ENCODE results near the gene PRKAB1.

The PRKAB1 gene

DNA sequence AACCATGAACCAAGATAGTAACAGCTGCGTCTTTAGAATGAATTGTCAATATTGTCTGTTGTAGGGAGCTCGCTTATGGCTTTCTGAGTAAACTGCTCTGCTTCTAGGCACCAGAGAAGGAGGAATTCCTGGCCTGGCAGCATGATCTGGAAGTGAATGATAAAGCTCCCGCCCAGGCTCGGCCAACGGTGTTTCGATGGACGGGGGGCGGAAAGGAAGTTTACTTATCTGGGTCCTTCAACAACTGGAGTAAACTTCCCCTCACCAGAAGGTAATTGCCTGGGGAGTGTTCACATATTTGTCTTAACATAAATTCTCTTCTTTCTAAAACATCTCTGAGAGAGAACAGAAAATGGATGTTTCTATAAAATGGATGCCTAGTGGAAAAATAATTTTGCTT lies 4.3 kb downstream of the PRKAB1 start:
- peaks cover 67% of the 10 kb centered on the region for H3K4me1 Mint-ChIP-seq
- no peaks in the 10 kb centered on the region for H3K9me3 Mint-ChIP-seq
- DNase-seq (no peak), ATAC-seq (no peak)
- H3K27ac Mint-ChIP-seq, result peak overlapping the region; percentile 87
- H3K27me3 Mint-ChIP-seq, result no peaks in the 10 kb centered on the region
- H3K4me3 Mint-ChIP-seq, result no peak overlapping the region
- peaks cover 75% of the 10 kb centered on the region for H3K36me3 Mint-ChIP-seq (ENCODE audit: low read depth)

DNA sequence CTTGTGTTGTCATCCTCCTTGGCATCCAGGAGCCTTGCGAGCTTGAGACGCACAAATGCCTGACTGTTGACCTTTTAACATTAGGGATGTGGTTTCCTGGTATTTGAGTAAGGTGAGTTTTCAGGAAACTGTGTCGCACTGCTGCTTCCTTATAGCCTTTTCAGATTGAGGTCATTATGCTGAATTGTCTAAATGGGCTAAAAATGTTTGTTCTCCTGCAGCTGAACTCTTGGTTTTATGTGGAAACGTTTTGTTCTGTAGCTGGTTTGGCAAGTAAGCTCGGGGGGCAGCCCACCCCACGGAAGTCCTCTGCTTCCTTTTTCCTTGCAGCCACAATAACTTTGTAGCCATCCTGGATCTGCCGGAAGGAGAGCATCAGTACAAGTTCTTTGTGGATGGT lies 5.7 kb downstream of the PRKAB1 start:
- peak; percentile 62 for ATAC-seq
- H3K27me3 Mint-ChIP-seq, result no peaks in the 10 kb centered on the region

GRCh38 chr12:119674560-119674959 lies 6.6 kb downstream of the PRKAB1 start:
- H3K4me3 Mint-ChIP-seq, result no peak overlapping the region
- ATAC-seq (peak; percentile 42), DNase-seq (no peak)
- no peaks in the 10 kb centered on the region for H3K27me3 Mint-ChIP-seq
- H3K27ac Mint-ChIP-seq, result peak overlapping the region; percentile 87
- no peaks in the 10 kb centered on the region for H3K9me3 Mint-ChIP-seq
- H3K4me1 Mint-ChIP-seq, result peaks cover 55% of the 10 kb centered on the region
- H3K36me3 Mint-ChIP-seq (ENCODE audit: low read depth), result peaks cover 84% of the 10 kb centered on the region

More for the DNA sequence above, 5.7 kb downstream of the PRKAB1 start:
- Mint-ChIP-seq H3K36me3 (ENCODE audit: low read depth) (peaks cover 79% of the 10 kb centered on the region), H3K27ac (peak overlapping the region; percentile 87), H3K9me3 (no peaks in the 10 kb centered on the region), H3K4me3 (peak overlapping the region; percentile 45), H3K4me1 (peaks cover 59% of the 10 kb centered on the region)
- no peak for DNase-seq

- H3K9me3 Mint-ChIP-seq, result no peaks in the 10 kb centered on the region
- peaks cover 40% of the 10 kb centered on the region for H3K4me1 Mint-ChIP-seq
- H3K4me3 Mint-ChIP-seq, result no peak overlapping the region
- H3K27me3 Mint-ChIP-seq, result no peaks in the 10 kb centered on the region
- ATAC-seq (no peak), DNase-seq (no peak)
- H3K36me3 Mint-ChIP-seq (ENCODE audit: low read depth), result peaks cover 79% of the 10 kb centered on the region
- H3K27ac Mint-ChIP-seq, result peak overlapping the region; percentile 11
These were observed 8.1 kb downstream of the PRKAB1 start for GRCh38 chr12:119676022-119676421.

DNA sequence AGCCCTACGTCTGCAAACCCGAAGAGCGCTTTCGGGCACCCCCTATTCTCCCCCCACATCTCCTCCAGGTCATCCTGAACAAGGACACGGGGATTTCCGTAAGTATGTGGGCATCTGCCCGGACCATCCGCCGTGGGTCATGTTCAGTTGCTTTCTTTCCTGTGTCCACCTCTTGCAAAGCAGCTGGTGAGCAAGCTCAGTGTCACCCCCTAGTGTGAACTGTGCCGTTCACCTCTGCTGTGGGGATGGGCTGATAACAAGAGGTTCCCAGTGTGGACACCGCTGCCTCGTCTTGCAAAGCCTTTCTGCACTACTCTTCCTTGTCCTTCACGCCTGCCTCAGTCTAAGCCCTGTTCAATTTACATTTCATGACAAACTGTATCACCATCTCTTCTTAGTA lies 8.6 kb downstream of the PRKAB1 start:
- no peak for ATAC-seq
- H3K4me3 Mint-ChIP-seq, result no peak overlapping the region
- peaks cover 73% of the 10 kb centered on the region for H3K36me3 Mint-ChIP-seq (ENCODE audit: low read depth)
- no peak for DNase-seq
- H3K27me3 Mint-ChIP-seq, result no peaks in the 10 kb centered on the region
- H3K27ac Mint-ChIP-seq, result no peak overlapping the region
- H3K9me3 Mint-ChIP-seq, result no peaks in the 10 kb centered on the region
- H3K4me1 Mint-ChIP-seq, result peaks cover 39% of the 10 kb centered on the region

DNA sequence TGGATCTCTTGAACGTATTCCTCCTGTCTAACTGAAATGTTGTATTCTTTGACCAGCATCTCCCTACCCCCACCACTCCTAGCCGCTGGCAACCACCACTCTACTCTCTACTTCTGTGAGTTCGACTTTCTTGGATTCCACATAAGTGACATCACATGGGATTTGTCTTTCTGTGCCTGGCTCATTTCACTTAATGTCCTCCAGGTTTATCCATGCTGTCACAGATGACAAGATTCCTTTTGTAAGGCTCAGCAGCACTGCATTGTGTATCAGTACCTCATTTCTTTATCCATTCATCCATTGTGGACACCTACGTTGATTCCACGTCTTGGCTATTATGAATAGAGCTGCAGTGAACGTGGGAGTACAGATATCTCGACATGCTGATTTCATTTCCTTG lies 10.5 kb downstream of the PRKAB1 start:
- no peak for ATAC-seq
- no peak overlapping the region for H3K27ac Mint-ChIP-seq
- no peak overlapping the region for H3K4me3 Mint-ChIP-seq
- H3K4me1 Mint-ChIP-seq, result peaks cover 34% of the 10 kb centered on the region
- H3K9me3 Mint-ChIP-seq, result no peaks in the 10 kb centered on the region
- no peaks in the 10 kb centered on the region for H3K27me3 Mint-ChIP-seq
- peaks cover 59% of the 10 kb centered on the region for H3K36me3 Mint-ChIP-seq (ENCODE audit: low read depth)
- no peak for DNase-seq

DNA sequence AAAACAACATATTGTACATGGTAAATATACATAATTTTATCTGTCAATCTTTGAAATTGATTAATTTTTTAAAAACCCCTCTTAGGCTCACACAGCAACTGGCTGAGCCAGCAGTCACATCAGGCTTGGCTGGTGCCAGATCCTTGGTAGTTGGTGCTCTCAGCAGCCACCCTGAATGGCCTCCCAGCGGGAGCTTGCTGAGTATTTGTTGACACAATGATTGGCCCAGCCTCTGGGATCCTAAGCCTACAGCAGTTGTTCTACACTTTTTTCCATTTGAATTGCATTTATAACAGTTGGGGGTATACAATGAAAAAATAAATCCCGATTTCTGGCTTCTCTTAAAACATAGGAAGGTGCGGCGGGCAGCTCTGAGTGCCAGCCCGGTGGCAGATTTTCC lies 11.1 kb downstream of the PRKAB1 start:
- DNase-seq (no peak), ATAC-seq (no peak)
- Mint-ChIP-seq H3K36me3 (ENCODE audit: low read depth) (peaks cover 56% of the 10 kb centered on the region), H3K27ac (no peak overlapping the region), H3K27me3 (no peaks in the 10 kb centered on the region), H3K4me3 (no peak overlapping the region), H3K4me1 (peaks cover 28% of the 10 kb centered on the region), H3K9me3 (no peaks in the 10 kb centered on the region)

DNA sequence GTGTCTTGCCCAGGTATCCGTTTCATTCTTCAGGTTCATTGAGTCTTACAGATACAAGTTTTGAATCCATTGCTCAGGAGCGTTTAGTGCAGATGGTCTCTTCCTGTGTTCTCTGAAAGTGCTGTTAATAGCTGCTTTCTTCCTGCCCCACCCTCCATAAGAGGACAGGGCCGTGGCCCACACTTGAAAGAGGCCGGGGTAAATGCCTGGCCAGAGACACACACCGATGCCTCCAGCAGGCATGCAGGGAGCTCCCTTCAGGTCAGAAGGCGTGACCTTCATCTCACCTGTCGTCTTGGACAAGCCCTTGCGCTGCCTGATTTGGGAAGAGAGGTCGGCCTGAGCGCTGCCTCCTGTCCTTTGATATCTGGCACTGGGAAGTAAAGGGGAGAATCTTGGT lies 11.6 kb downstream of the PRKAB1 start:
- Mint-ChIP-seq H3K27ac (no peak overlapping the region), H3K36me3 (ENCODE audit: low read depth) (peaks cover 52% of the 10 kb centered on the region), H3K4me1 (peaks cover 24% of the 10 kb centered on the region)

GRCh38 chr12:119681111-119681510 lies 13.2 kb downstream of the PRKAB1 start:
- H3K4me3 Mint-ChIP-seq, result no peak overlapping the region
- H3K27me3 Mint-ChIP-seq, result no peaks in the 10 kb centered on the region
- peaks cover 18% of the 10 kb centered on the region for H3K4me1 Mint-ChIP-seq
- H3K27ac Mint-ChIP-seq, result no peak overlapping the region
- DNase-seq (no peak), ATAC-seq (no peak)
- H3K36me3 Mint-ChIP-seq (ENCODE audit: low read depth), result peaks cover 39% of the 10 kb centered on the region
- H3K9me3 Mint-ChIP-seq, result no peaks in the 10 kb centered on the region

More for the DNA sequence above, 11.6 kb downstream of the PRKAB1 start:
- no peak for DNase-seq
- no peaks in the 10 kb centered on the region for H3K27me3 Mint-ChIP-seq
- no peaks in the 10 kb centered on the region for H3K9me3 Mint-ChIP-seq
- H3K4me3 Mint-ChIP-seq, result no peak overlapping the region
- ATAC-seq, result no peak

DNA sequence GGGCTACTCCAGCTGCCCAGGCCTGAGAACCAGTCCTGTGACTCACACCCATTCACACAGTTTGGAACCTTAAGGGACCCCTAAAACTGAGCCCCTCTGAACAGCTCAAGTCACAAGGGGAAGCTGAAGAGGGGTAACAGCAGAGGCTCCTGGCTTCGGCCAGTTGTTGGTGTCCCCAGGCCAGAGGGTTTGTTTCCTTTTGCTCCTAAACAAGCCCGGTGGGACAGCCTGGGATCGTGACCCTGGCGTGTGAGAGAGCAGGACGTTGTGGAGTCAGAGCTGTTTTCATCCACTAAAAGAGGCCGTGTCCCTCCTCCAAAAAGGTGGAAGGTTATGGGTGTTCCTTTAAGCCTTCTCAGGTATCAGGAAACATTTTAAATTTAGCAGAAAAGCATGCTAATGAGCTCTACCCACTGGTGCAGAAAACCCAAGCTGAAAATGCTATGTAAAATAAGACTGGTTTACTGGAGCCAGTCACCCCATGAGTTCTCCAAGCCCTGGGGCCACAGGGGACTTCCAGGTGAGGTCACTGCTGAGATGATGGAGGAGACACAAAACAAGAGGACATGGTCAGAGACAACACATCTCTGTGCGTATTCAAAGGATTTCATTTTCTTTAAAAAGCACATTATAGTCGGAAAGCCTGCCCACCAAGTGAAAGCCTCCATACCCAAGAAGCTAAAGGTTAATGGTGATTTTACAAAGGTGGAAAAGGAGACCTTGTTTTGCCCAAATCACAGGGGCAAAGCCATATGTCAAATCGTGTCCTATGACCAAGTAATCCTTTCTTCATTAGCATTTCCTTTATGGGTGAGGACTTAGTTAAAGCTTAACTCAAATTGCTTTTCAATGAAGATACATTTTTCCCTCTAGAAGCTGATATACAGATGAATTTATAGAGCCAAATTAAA lies 14.1 kb downstream of the PRKAB1 start:
- peak; percentile 48 for ATAC-seq

GRCh38 chr12:119682639-119683252 lies 14.8 kb downstream of the PRKAB1 start:
- H3K27me3 Mint-ChIP-seq, result no peaks in the 10 kb centered on the region
- H3K4me3 Mint-ChIP-seq, result no peak overlapping the region
- peaks cover 18% of the 10 kb centered on the region for H3K4me1 Mint-ChIP-seq
- H3K9me3 Mint-ChIP-seq, result no peaks in the 10 kb centered on the region
- H3K27ac Mint-ChIP-seq, result peak overlapping the region; percentile 75
- ATAC-seq (no peak), DNase-seq (no peak)
- H3K36me3 Mint-ChIP-seq (ENCODE audit: low read depth), result peaks cover 31% of the 10 kb centered on the region

More for the DNA sequence above, 14.1 kb downstream of the PRKAB1 start:
- H3K27me3 Mint-ChIP-seq, result no peaks in the 10 kb centered on the region
- peaks cover 30% of the 10 kb centered on the region for H3K36me3 Mint-ChIP-seq (ENCODE audit: low read depth)
- no peaks in the 10 kb centered on the region for H3K9me3 Mint-ChIP-seq
- no peak for DNase-seq
- H3K4me1 Mint-ChIP-seq, result peaks cover 18% of the 10 kb centered on the region
- peak overlapping the region; percentile 75 for H3K27ac Mint-ChIP-seq
- H3K4me3 Mint-ChIP-seq, result no peak overlapping the region

DNA sequence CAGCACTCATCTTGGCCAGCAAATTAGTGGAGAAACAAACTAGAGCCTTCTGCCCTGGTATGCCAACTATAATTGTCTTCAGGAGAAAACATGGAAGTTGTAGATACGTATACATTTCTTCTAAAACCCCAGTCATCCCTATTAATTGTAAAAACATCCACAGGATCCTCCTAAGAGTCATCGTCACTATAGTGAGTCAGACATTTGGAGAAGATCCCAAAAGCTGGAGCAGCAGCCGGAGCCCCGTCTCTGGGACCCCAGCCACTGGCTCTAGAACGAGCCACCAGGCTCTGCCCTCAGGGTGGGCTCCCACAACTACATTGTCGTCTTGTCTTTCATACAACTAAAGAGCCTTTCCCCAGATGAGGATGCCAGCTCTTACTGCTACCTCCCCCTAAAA lies 15.5 kb downstream of the PRKAB1 start:
- Mint-ChIP-seq H3K4me1 (peaks cover 18% of the 10 kb centered on the region), H3K9me3 (no peaks in the 10 kb centered on the region), H3K36me3 (ENCODE audit: low read depth) (peaks cover 26% of the 10 kb centered on the region), H3K27ac (peak overlapping the region; percentile 23), H3K27me3 (no peaks in the 10 kb centered on the region), H3K4me3 (no peak overlapping the region)
- ATAC-seq (no peak), DNase-seq (no peak)

DNA sequence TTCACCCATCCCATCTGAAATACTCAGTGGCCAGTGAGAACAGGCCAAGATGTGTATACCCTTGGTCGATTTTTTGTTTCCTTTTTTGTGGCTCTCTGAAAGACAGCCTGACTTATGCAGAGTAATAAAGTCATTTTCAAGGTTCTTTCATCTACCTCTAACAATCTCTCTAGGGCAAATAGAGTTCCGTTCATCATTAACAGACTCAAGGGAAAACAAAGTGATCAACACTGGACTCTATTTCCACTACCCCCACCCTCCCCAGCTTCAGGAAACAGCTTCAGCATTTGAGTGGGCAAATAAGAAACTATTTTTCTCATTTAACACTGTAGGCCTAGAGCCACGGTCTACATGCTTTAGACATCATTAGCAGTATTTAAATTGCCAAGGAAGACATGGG lies 15.9 kb downstream of the PRKAB1 start:
- H3K36me3 Mint-ChIP-seq (ENCODE audit: low read depth), result peaks cover 22% of the 10 kb centered on the region
- H3K27me3 Mint-ChIP-seq, result no peaks in the 10 kb centered on the region
- H3K27ac Mint-ChIP-seq, result peak overlapping the region; percentile 23
- no peak for DNase-seq
- H3K9me3 Mint-ChIP-seq, result no peaks in the 10 kb centered on the region
- no peak for ATAC-seq
- H3K4me1 Mint-ChIP-seq, result peaks cover 18% of the 10 kb centered on the region
- H3K4me3 Mint-ChIP-seq, result no peak overlapping the region

- Mint-ChIP-seq H3K4me1 (peaks cover 18% of the 10 kb centered on the region), H3K36me3 (ENCODE audit: low read depth) (peaks cover 16% of the 10 kb centered on the region), H3K27ac (no peak overlapping the region), H3K4me3 (no peak overlapping the region), H3K9me3 (no peaks in the 10 kb centered on the region), H3K27me3 (no peaks in the 10 kb centered on the region)
- ATAC-seq (no peak), DNase-seq (no peak)
These were observed 16.9 kb downstream of the PRKAB1 start for GRCh38 chr12:119684711-119685369.

DNA sequence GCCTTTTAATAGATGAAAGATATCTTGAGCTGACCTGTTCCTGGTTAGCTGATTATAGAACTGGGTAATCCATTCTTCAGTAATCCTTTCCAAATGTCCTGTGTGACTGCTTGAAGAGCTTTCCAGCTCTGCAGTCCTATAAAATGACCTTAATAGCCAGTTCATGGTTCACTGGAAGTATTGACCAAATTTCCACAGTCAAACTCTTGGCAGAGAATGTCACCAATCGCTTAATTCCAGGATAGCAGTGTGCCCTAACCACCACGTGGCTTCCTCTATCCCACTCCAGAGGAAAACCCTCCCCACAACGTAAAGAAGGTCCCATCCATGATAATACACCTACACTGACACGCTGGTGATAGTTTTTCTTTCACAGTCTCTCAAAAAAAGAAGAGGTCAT lies 17.4 kb downstream of the PRKAB1 start:
- H3K4me1 Mint-ChIP-seq, result peaks cover 18% of the 10 kb centered on the region
- H3K9me3 Mint-ChIP-seq, result no peaks in the 10 kb centered on the region
- no peak overlapping the region for H3K27ac Mint-ChIP-seq
- no peak for ATAC-seq
- no peak for DNase-seq
- H3K27me3 Mint-ChIP-seq, result no peaks in the 10 kb centered on the region
- peaks cover 11% of the 10 kb centered on the region for H3K36me3 Mint-ChIP-seq (ENCODE audit: low read depth)
- no peak overlapping the region for H3K4me3 Mint-ChIP-seq
